ENCODE data around the gene MAPKAPK3. TPM values are rescaled to one million over a fixed set of nuclear protein-coding genes. Genes with fewer than 3 reads are reported as not detected.
A peak's percentile ranks its signal among the peaks of the same experiment; 100 is the strongest.

Gene MAPKAPK3
- total and polyA plus RNA-seq, 12 donors, result 40.6 to 101 (median 65.0) TPM

DNA sequence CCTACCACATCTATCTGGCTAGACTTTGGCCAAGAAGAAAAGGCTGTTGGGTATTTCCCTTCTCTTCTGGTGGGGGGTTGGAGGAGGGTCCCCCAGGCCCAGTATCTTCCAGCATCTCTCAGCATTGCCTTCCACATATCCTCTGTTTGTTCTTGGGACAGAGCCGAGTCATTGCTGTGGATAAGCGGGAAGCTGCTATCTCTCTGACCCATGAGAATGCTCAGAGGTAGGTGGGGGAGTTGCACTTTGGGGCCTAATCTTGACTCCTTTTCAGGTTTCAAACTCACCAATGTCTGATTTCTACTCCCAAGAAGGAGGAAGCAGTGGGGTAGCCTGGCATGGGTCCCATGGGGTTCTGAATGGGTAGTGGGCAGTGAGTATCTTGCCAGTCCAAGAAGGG, 39.6 kb upstream of the MAPKAPK3 start:
- no peaks in the 10 kb centered on the region for H3K9me3 ChIP-seq (replicated peaks in 1 of 3)
- intact Hi-C loops (cut with DNase I), result no loop called here
- no peak overlapping the region for H3K27ac ChIP-seq
- 75 to 99% (median 96%) methylated on average over 2 of the region's 2 CpGs for WGBS, 4 donors
- no peaks in the 10 kb centered on the region for H3K27me3 ChIP-seq
- no peak for DNase-seq
- TF ChIP-seq POLR2A (IDR thresholded peaks at IDR 0.05), result no peak
- no peak for TF ChIP-seq CTCF (IDR thresholded peaks at IDR 0.05)
- peaks cover 0 to 11% of the 10 kb centered on the region in 2 donors for H3K36me3 ChIP-seq (replicated peaks in 1 of 2)
- H3K4me3 ChIP-seq, result no peak overlapping the region
- no peaks in the 10 kb centered on the region for H3K4me1 ChIP-seq (replicated peaks in 1 of 2)

GRCh38 chr3:50580683-50581458, 36.1 kb upstream of the MAPKAPK3 start:
- H3K36me3 ChIP-seq (replicated peaks in 1 of 2), result peaks cover 0 to 11% of the 10 kb centered on the region in 2 donors

GRCh38 chr3:50581459-50581842, 35.5 kb upstream of the MAPKAPK3 start:
- Histone ChIP-seq H3K36me3 (replicated peaks in 1 of 2) (peaks cover 0 to 11% of the 10 kb centered on the region in 2 donors), H3K27me3 (no peaks in the 10 kb centered on the region), H3K4me3 (no peak overlapping the region), H3K9me3 (replicated peaks in 1 of 3) (no peaks in the 10 kb centered on the region), H3K4me1 (replicated peaks in 1 of 2) (no peaks in the 10 kb centered on the region), H3K27ac (no peak overlapping the region)
- DNase-seq, result no peak
- 92 to 100% (median 97%) methylated on average over 2 of the region's 2 CpGs for WGBS, 4 donors
- intact Hi-C loops (cut with DNase I), result no loop called here
- TF ChIP-seq POLR2A (IDR thresholded peaks at IDR 0.05) (no peak), CTCF (IDR thresholded peaks at IDR 0.05) (no peak)

More at GRCh38 chr3:50580683-50581458, 36.1 kb upstream of the MAPKAPK3 start:
- peak in 2 of 7 donors; percentile 47 to 55 for DNase-seq
- no peak overlapping the region for H3K4me3 ChIP-seq
- H3K9me3 ChIP-seq (replicated peaks in 1 of 3), result no peaks in the 10 kb centered on the region
- WGBS, 4 donors, result 52 to 86% (median 73%) methylated on average over 7 to 9 of the region's 9 CpGs
- intact Hi-C loops (cut with DNase I), result no loop called here
- TF ChIP-seq POLR2A (IDR thresholded peaks at IDR 0.05), result no peak
- TF ChIP-seq CTCF (IDR thresholded peaks at IDR 0.05), result no peak
- H3K27me3 ChIP-seq, result no peaks in the 10 kb centered on the region
- H3K4me1 ChIP-seq (replicated peaks in 1 of 2), result no peaks in the 10 kb centered on the region
- no peak overlapping the region for H3K27ac ChIP-seq

DNA sequence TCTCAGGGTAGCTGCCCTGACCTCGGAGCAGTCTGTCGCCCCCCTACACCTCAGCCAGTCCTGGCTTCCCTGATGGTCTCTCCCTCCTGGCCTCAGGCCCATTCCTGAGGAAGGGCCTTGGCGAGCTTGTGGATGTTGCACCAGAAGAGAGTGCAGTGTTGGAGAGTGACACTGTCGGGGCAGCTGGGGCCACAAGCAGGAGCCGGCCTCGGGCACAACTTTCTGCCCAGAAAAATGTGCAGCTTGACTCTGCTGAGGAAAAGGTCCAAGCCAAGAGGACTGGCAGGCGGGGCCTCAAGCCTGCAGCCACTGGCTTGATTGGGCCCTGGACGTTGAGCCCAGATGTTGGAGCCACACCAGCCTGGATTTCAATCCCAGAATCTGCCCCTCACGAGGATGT, 34.9 kb upstream of the MAPKAPK3 start:
- Histone ChIP-seq H3K4me3 (no peak overlapping the region), H3K4me1 (replicated peaks in 1 of 2) (no peaks in the 10 kb centered on the region), H3K27ac (no peak overlapping the region), H3K9me3 (replicated peaks in 1 of 3) (no peaks in the 10 kb centered on the region), H3K36me3 (replicated peaks in 1 of 2) (peaks cover 0 to 9% of the 10 kb centered on the region in 2 donors), H3K27me3 (no peaks in the 10 kb centered on the region)
- 53 to 77% (median 61%) methylated on average over 6 to 9 of the region's 9 CpGs for WGBS, 4 donors
- DNase-seq, result peak in 1 of 7 donors; percentile 43
- intact Hi-C loops (cut with DNase I), result no loop called here
- no peak for TF ChIP-seq CTCF (IDR thresholded peaks at IDR 0.05)
- TF ChIP-seq POLR2A (IDR thresholded peaks at IDR 0.05), result no peak
